Measurements from ENCODE around the gene NR1H4. TPM values are rescaled to one million over a fixed set of nuclear protein-coding genes. Genes with fewer than 3 reads are reported as not detected.
"Not testable (repeated sequence)": the region's sequence is repeated elsewhere in the genome, so short reads cannot be mapped to it uniquely, and the experiment has no call there.

Gene NR1H4
- total and polyA plus RNA-seq, 2 experiments from 2014 or later: not detected

DNA sequence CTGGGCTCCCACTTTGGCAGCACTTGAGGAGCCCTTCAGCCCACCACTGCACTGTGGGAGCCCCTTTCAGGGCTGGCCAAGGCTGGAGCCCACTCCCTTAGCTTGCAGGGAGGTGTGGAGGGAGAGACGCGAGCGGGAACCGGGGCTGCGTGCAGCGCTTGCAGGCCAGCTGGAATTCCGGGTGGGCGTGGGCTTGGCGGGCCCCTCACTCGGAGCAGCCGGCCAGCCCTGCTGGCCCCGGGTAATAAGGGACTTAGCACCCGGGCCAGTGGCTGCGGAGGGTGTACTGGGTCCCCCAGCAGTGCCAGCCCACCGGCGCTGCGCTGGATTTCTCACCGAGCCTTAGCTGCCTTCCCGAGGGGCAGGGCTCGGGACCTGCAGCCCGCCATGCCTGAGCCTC is 85.6 kb downstream of the NR1H4 start:
- not testable (repeated sequence) for H3K27ac Mint-ChIP-seq; ATAC-seq; H3K36me3 ChIP-seq (ENCODE audit: insufficient read depth); H3K9me3 Mint-ChIP-seq; H2AFZ ChIP-seq; H4K20me1 ChIP-seq (replicated peaks; ENCODE audit: insufficient read depth); H3K4me2 ChIP-seq; H3K4me1 ChIP-seq (ENCODE audit: insufficient read depth); H3K27me3 Mint-ChIP-seq (ENCODE audit: insufficient read depth, low read depth, poor library complexity); H3K4me1 Mint-ChIP-seq; H3F3A ChIP-seq (replicated peaks; ENCODE audit: low read depth); H3K4me3 Mint-ChIP-seq; DNase-seq (ENCODE audit: low spot score); H3K79me2 ChIP-seq (replicated peaks; ENCODE audit: insufficient read depth); H3K27me3 ChIP-seq (ENCODE audit: insufficient read depth); H3K36me3 Mint-ChIP-seq (ENCODE audit: low read depth); H3K27ac ChIP-seq (ENCODE audit: low read depth); H3K4me3 ChIP-seq; H3K9me2 ChIP-seq (ENCODE audit: insufficient read depth)

DNA sequence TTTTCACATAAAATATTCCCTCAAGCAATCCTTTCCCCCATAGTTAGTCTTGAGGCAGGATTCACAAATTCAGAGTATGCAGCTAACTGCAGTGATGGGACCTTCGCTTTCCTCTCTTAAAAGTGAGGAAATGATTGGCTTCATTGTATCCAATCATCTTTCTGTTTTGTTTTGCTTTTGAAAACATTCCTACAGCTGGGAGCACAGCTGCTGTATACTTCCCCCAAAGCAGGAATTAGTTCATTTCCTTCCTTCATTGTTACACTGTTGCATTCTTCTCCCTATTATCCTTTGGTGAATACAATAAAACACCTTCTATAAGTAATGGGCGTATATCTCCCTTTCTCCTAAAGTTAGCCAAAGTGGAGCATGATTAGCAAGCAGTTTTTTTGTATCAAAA is 90.4 kb downstream of the NR1H4 start:
- Histone ChIP-seq H3K27ac (ENCODE audit: low read depth) (no peak overlapping the region), H3K4me1 (ENCODE audit: insufficient read depth) (no peaks in the 10 kb centered on the region), H2AFZ (peak overlapping the region; percentile 8; the same call in 1 of the 2 replicates), H3K9me2 (ENCODE audit: insufficient read depth) (no peaks in the 10 kb centered on the region), H3K4me3 (no peak overlapping the region), H3K4me2 (no peak overlapping the region), H3K79me2 (replicated peaks; ENCODE audit: insufficient read depth) (no peaks in the 10 kb centered on the region), H3K36me3 (ENCODE audit: insufficient read depth) (no peaks in the 10 kb centered on the region), H3K27me3 (ENCODE audit: insufficient read depth) (no peaks in the 10 kb centered on the region), H4K20me1 (replicated peaks; ENCODE audit: insufficient read depth) (no peaks in the 10 kb centered on the region), H3F3A (replicated peaks; ENCODE audit: low read depth) (no peaks in the 10 kb centered on the region)
- H3K36me3 Mint-ChIP-seq (ENCODE audit: low read depth): no peaks in the 10 kb centered on the region; the same call in 2 of the 3 replicates
- no peaks in the 10 kb centered on the region for H3K9me3 Mint-ChIP-seq
- H3K4me1 Mint-ChIP-seq: peaks cover 8% of the 10 kb centered on the region
- no peak overlapping the region for H3K27ac Mint-ChIP-seq
- TF ChIP-seq STAT1 (IDR thresholded peaks at IDR 0.05; ENCODE audit: unreplicated experiment) (no peak), POLR2AphosphoS5 (IDR thresholded peaks at IDR 0.05; ENCODE audit: low read depth) (no peak), JUNB (IDR thresholded peaks at IDR 0.05; ENCODE audit: unreplicated experiment) (no peak), NANOG (IDR thresholded peaks at IDR 0.05; ENCODE audit: borderline replicate concordance) (no peak), ZNF114 (CRISPR knock-in tag; IDR thresholded peaks at IDR 0.05) (no peak), CREB1 (CRISPR knock-in tag; IDR thresholded peaks at IDR 0.05; ENCODE audit: low read depth) (no peak), EZH2 (IDR thresholded peaks at IDR 0.05; ENCODE audit: low read depth, unreplicated experiment) (no peak)
- TF ChIP-seq, protein P1, sequence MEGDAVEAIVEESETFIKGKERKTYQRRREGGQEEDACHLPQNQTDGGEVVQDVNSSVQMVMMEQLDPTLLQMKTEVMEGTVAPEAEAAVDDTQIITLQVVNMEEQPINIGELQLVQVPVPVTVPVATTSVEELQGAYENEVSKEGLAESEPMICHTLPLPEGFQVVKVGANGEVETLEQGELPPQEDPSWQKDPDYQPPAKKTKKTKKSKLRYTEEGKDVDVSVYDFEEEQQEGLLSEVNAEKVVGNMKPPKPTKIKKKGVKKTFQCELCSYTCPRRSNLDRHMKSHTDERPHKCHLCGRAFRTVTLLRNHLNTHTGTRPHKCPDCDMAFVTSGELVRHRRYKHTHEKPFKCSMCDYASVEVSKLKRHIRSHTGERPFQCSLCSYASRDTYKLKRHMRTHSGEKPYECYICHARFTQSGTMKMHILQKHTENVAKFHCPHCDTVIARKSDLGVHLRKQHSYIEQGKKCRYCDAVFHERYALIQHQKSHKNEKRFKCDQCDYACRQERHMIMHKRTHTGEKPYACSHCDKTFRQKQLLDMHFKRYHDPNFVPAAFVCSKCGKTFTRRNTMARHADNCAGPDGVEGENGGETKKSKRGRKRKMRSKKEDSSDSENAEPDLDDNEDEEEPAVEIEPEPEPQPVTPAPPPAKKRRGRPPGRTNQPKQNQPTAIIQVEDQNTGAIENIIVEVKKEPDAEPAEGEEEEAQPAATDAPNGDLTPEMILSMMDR (conservative IDR thresholded peaks at IDR 0.05; ENCODE audit: low read depth in 2 of 2): no peak
- TF ChIP-seq, protein P2, sequence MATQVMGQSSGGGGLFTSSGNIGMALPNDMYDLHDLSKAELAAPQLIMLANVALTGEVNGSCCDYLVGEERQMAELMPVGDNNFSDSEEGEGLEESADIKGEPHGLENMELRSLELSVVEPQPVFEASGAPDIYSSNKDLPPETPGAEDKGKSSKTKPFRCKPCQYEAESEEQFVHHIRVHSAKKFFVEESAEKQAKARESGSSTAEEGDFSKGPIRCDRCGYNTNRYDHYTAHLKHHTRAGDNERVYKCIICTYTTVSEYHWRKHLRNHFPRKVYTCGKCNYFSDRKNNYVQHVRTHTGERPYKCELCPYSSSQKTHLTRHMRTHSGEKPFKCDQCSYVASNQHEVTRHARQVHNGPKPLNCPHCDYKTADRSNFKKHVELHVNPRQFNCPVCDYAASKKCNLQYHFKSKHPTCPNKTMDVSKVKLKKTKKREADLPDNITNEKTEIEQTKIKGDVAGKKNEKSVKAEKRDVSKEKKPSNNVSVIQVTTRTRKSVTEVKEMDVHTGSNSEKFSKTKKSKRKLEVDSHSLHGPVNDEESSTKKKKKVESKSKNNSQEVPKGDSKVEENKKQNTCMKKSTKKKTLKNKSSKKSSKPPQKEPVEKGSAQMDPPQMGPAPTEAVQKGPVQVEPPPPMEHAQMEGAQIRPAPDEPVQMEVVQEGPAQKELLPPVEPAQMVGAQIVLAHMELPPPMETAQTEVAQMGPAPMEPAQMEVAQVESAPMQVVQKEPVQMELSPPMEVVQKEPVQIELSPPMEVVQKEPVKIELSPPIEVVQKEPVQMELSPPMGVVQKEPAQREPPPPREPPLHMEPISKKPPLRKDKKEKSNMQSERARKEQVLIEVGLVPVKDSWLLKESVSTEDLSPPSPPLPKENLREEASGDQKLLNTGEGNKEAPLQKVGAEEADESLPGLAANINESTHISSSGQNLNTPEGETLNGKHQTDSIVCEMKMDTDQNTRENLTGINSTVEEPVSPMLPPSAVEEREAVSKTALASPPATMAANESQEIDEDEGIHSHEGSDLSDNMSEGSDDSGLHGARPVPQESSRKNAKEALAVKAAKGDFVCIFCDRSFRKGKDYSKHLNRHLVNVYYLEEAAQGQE (IDR thresholded peaks at IDR 0.05; ENCODE audit: unreplicated experiment): no peak
- TF ChIP-seq, protein P3, sequence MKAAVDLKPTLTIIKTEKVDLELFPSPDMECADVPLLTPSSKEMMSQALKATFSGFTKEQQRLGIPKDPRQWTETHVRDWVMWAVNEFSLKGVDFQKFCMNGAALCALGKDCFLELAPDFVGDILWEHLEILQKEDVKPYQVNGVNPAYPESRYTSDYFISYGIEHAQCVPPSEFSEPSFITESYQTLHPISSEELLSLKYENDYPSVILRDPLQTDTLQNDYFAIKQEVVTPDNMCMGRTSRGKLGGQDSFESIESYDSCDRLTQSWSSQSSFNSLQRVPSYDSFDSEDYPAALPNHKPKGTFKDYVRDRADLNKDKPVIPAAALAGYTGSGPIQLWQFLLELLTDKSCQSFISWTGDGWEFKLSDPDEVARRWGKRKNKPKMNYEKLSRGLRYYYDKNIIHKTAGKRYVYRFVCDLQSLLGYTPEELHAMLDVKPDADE (IDR thresholded peaks at IDR 0.05): no peak
- ATAC-seq: no peak
- H3K27me3 Mint-ChIP-seq (ENCODE audit: insufficient read depth, low read depth, poor library complexity): peaks cover 2% of the 10 kb centered on the region
- peak; percentile 17 for DNase-seq (ENCODE audit: low spot score)
- H3K4me3 Mint-ChIP-seq: no peak overlapping the region
